ENCODE results near the gene DNAJB12. TPM values are rescaled to one million over a fixed set of nuclear protein-coding genes. Genes with fewer than 3 reads are reported as not detected.
A peak's percentile ranks its signal among the peaks of the same experiment; 100 is the strongest.

Gene DNAJB12
- total and polyA plus RNA-seq, 12 donors = 36.3 to 67.0 (median 47.8) TPM

- peaks cover 0 to 52% of the 10 kb centered on the region in 2 donors for H3K36me3 ChIP-seq (replicated peaks in 1 of 2)
- H3K4me3 ChIP-seq = no peak overlapping the region
- no peaks in the 10 kb centered on the region for H3K9me3 ChIP-seq (replicated peaks in 1 of 3)
- peaks cover 31 to 52% of the 10 kb centered on the region in 2 donors for H3K4me1 ChIP-seq (replicated peaks in 1 of 2)
- peak in 1 of 7 donors; percentile 18 for DNase-seq
- H3K27me3 ChIP-seq = no peaks in the 10 kb centered on the region
- no peak for TF ChIP-seq CTCF (IDR thresholded peaks at IDR 0.05)
- TF ChIP-seq POLR2A (IDR thresholded peaks at IDR 0.05) = no peak
- WGBS, 4 donors = 88 to 93% (median 92%) methylated on average over 7 of the region's 7 CpGs
- intact Hi-C loops (cut with DNase I) = loop anchor here (10.0 kb wide), 2 partner anchors 213 to 383 kb away; no protein-coding TSS in a partner anchor
- H3K27ac ChIP-seq = no peak overlapping the region
These were observed 16.5 kb downstream of the DNAJB12 start for GRCh38 chr10:72338180-72338579.

GRCh38 chr10:72337722-72338121, 17.0 kb downstream of the DNAJB12 start:
- Histone ChIP-seq H3K4me3 (no peak overlapping the region), H3K27me3 (no peaks in the 10 kb centered on the region), H3K4me1 (replicated peaks in 1 of 2) (peaks cover 33 to 57% of the 10 kb centered on the region in 2 donors), H3K27ac (peak overlapping the region in 2 of 5 donors; percentile 98 to 100), H3K36me3 (replicated peaks in 1 of 2) (peaks cover 0 to 48% of the 10 kb centered on the region in 2 donors), H3K9me3 (replicated peaks in 1 of 3) (no peaks in the 10 kb centered on the region)
- WGBS, 4 donors = 71 to 84% (median 79%) methylated on average over 8 to 9 of the region's 9 CpGs
- no peak for TF ChIP-seq CTCF (IDR thresholded peaks at IDR 0.05)
- TF ChIP-seq POLR2A (IDR thresholded peaks at IDR 0.05) = no peak
- no peak for DNase-seq
- intact Hi-C loops (cut with DNase I) = loop anchor here (10.0 kb wide), 2 partner anchors 213 to 383 kb away; no protein-coding TSS in a partner anchor

GRCh38 chr10:72337039-72337629, 17.6 kb downstream of the DNAJB12 start:
- intact Hi-C loops (cut with DNase I) = loop anchor here (10.0 kb wide), 2 partner anchors 212 to 382 kb away; no protein-coding TSS in a partner anchor
- TF ChIP-seq CTCF (IDR thresholded peaks at IDR 0.05) (peak; percentile 96 to 98 (median 98)), POLR2A (IDR thresholded peaks at IDR 0.05) (no peak)
- H3K4me1 ChIP-seq (replicated peaks in 1 of 2) = peaks cover 39 to 63% of the 10 kb centered on the region in 2 donors
- H3K36me3 ChIP-seq (replicated peaks in 1 of 2) = peaks cover 0 to 43% of the 10 kb centered on the region in 2 donors
- 21 to 48% (median 28%) methylated on average over 2 to 5 of the region's 5 CpGs for WGBS, 4 donors
- H3K27me3 ChIP-seq = no peaks in the 10 kb centered on the region
- H3K27ac ChIP-seq = peak overlapping the region; percentile 73 to 100 (median 97)
- DNase-seq = peak; percentile 88 to 95 (median 94)
- no peaks in the 10 kb centered on the region for H3K9me3 ChIP-seq (replicated peaks in 1 of 3)
- no peak overlapping the region for H3K4me3 ChIP-seq

GRCh38 chr10:72336259-72337038, 18.3 kb downstream of the DNAJB12 start:
- Histone ChIP-seq H3K4me1 (replicated peaks in 1 of 2) (peaks cover 46 to 70% of the 10 kb centered on the region in 2 donors), H3K27ac (peak overlapping the region; percentile 73 to 100 (median 97)), H3K27me3 (no peaks in the 10 kb centered on the region), H3K36me3 (replicated peaks in 1 of 2) (peaks cover 0 to 39% of the 10 kb centered on the region in 2 donors), H3K4me3 (no peak overlapping the region), H3K9me3 (replicated peaks in 1 of 3) (no peaks in the 10 kb centered on the region)
- TF ChIP-seq CTCF (IDR thresholded peaks at IDR 0.05) = no peak
- no peak for TF ChIP-seq POLR2A (IDR thresholded peaks at IDR 0.05)
- DNase-seq = peak in 2 of 7 donors; percentile 24 to 32
- WGBS, 4 donors = 77 to 79% (median 78%) methylated on average over 14 to 18 of the region's 18 CpGs
- intact Hi-C loops (cut with DNase I) = loop anchor here (10.0 kb wide), 2 partner anchors 212 to 382 kb away; no protein-coding TSS in a partner anchor

Data from adrenal gland (tissue), 12 donors.